Suprapubic skin (tissue), 4 donors: ENCODE results near the gene GZMH.

Experiments
- CTCF ChIP-seq, 2 donors: fragments of 200-600 bp in 1 of 2; fragments of 450-650 bp in 1 of 2; sonication (generic) in 1 of 2; IDR thresholded peaks; one replicate each; pipeline ENCODE4 v1.5.1; 2016 to 2019; ENCODE audit warnings: antibody characterized with exemption in 2 of 2, mild to moderate bottlenecking in 1 of 2, moderate library complexity in 1 of 2
- EP300 ChIP-seq: sonication (generic); formaldehyde crosslinking; IDR thresholded peaks from one replicate; pipeline ENCODE4 v1.6.1; 2017; ENCODE audit warnings: antibody characterized with exemption
- POLR2AphosphoS5 ChIP-seq, 3 donors: sonication (generic); formaldehyde crosslinking; IDR thresholded peaks; one replicate each; pipeline ENCODE4 v1.6.1; 2017; ENCODE audit warnings: antibody characterized with exemption in 3 of 3

GRCh38 chr14:24565766-24566165 lies 43.7 kb downstream of the GZMH start:
- no peak for TF ChIP-seq EP300
- TF ChIP-seq CTCF (IDR thresholded peaks at IDR 0.05): no peak
- no peak for TF ChIP-seq POLR2AphosphoS5 (IDR thresholded peaks at IDR 0.05)
